Astrocyte (in vitro differentiated cells and primary cell): ENCODE measurements around the gene SHCBP1L. TPM values are rescaled to one million over a fixed set of nuclear protein-coding genes. Genes with fewer than 3 reads are reported as not detected.

Experiments
- DNase-seq: peaks from one replicate; pipeline ENCODE4 v3.0.0-alpha.2; 2010; ENCODE audit warnings: low read depth
- FAIRE-seq: peaks from 2 replicates; lab custom pipeline; 2011; peaks lifted over from hg19 to GRCh38; lab: Jason Lieb, UNC
- H2AFZ ChIP-seq: 2 replicates; pipeline ENCODE4 v1.6.0; 2012; ENCODE audit warnings: low read depth, low read length, inconsistent platforms
- H3K27ac ChIP-seq: 2 replicates; pipeline ENCODE4 v1.5.1; 2011; ENCODE audit warnings: low read depth, low read length, inconsistent platforms
- H3K27me3 ChIP-seq: 2 replicates; pipeline ENCODE4 v1.6.0; 2011; ENCODE audit warnings: low read length, inconsistent platforms; ENCODE audit not compliant: insufficient read depth
- H3K36me3 ChIP-seq: 2 replicates; pipeline ENCODE4 v1.5.1; 2011; ENCODE audit warnings: low read length, inconsistent platforms; ENCODE audit not compliant: insufficient read depth
- H3K4me1 ChIP-seq: 2 replicates; pipeline ENCODE4 v1.5.1; 2011; ENCODE audit warnings: low read length, inconsistent platforms; ENCODE audit not compliant: insufficient read depth
- H3K4me2 ChIP-seq: 2 replicates; pipeline ENCODE4 v1.6.0; 2012; ENCODE audit warnings: low read length, inconsistent platforms
- H3K4me3 ChIP-seq: 2 replicates; pipeline ENCODE4 v1.5.1; 2011; ENCODE audit warnings: low read depth, mild to moderate bottlenecking, low read length, inconsistent platforms; ENCODE audit not compliant: insufficient read depth
- H3K79me2 ChIP-seq: 2 replicates; pipeline ENCODE4 v1.6.0; 2012; ENCODE audit warnings: mild to moderate bottlenecking, low read length, inconsistent platforms; ENCODE audit not compliant: insufficient read depth
- H3K9ac ChIP-seq: 2 replicates; pipeline ENCODE4 v1.6.0; 2012; ENCODE audit warnings: mild to moderate bottlenecking, low read length, inconsistent platforms
- H3K9me3 ChIP-seq: 2 replicates; pipeline ENCODE4 v1.5.1; 2012; ENCODE audit warnings: low read depth, mild to moderate bottlenecking, low read length, inconsistent platforms; ENCODE audit not compliant: insufficient read depth
- H4K20me1 ChIP-seq: 2 replicates; pipeline ENCODE4 v1.6.0; 2012; ENCODE audit warnings: low read length, inconsistent platforms; ENCODE audit not compliant: insufficient read depth
- H3K27ac Mint-ChIP-seq: one replicate; pipeline ENCODE4 v1.8.0; 2021; ENCODE audit warnings: mild to moderate bottlenecking, mixed read lengths; ENCODE audit not compliant: unreplicated experiment
- H3K27me3 Mint-ChIP-seq: one replicate; pipeline ENCODE4 v1.8.0; 2021; ENCODE audit warnings: low read depth, mixed read lengths; ENCODE audit not compliant: unreplicated experiment
- H3K36me3 Mint-ChIP-seq: one replicate; pipeline ENCODE4 v1.8.0; 2021; ENCODE audit warnings: low read depth, mixed read lengths; ENCODE audit not compliant: unreplicated experiment
- H3K4me1 Mint-ChIP-seq: one replicate; pipeline ENCODE4 v1.8.0; 2021; ENCODE audit warnings: low read depth, mixed read lengths; ENCODE audit not compliant: unreplicated experiment
- H3K4me3 Mint-ChIP-seq: one replicate; pipeline ENCODE4 v1.8.0; 2021; ENCODE audit warnings: mild to moderate bottlenecking, moderate library complexity, mixed read lengths; ENCODE audit not compliant: unreplicated experiment
- H3K9me3 Mint-ChIP-seq: one replicate; pipeline ENCODE4 v1.8.0; 2021; ENCODE audit warnings: mild to moderate bottlenecking, mixed read lengths; ENCODE audit not compliant: unreplicated experiment
- EZH2 ChIP-seq: IDR thresholded peaks from 2 replicates; pipeline ENCODE4 v1.6.1; 2012; ENCODE audit warnings: mild to moderate bottlenecking, low read length, inconsistent platforms; ENCODE audit not compliant: insufficient read depth
- total RNA-seq: library from RNA; stranded (reverse); gene quantifications from 2 replicates; pipeline ENCODE4 v1.2.1, GENCODE V29; 2021
- TF ChIP-seq, protein P1 (sequence below): IDR thresholded peaks from 2 replicates; pipeline ENCODE4 v1.5.1; 2011; ENCODE audit warnings: low read depth, mild to moderate bottlenecking, inconsistent platforms, low read length, moderate library complexity; ENCODE audit not compliant: insufficient read depth

Gene SHCBP1L
- total RNA-seq, 1 donor from 2014 or later: not detected

DNA sequence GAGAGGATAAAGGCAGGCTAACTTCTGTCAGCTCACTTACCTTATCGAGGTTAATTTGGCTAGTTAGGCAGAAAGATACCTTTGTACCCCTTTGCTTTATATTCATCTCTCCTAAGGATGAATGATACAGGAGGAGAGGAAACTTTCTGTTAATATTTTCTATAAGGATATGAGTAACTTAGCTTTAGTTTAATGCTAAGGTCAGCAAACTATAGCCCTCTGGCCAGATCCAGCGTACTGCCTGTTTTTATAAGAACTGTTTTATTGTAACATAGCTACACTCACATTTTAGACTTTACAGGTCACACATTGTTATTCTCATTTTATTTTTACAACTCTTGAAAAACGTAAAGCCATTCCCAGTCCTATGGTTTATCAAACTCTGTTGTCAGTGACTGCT is 95.8 kb downstream of the SHCBP1L start:
- Histone ChIP-seq H3K4me3 (no peak overlapping the region), H3K9me3 (no peaks in the 10 kb centered on the region), H3K4me1 (peaks cover 8% of the 10 kb centered on the region), H3K27ac (no peak overlapping the region), H3K4me2 (no peak overlapping the region), H4K20me1 (peaks cover 72% of the 10 kb centered on the region), H3K79me2 (peaks cover 73% of the 10 kb centered on the region), H2AFZ (no peak overlapping the region), H3K9ac (no peak overlapping the region), H3K36me3 (peaks cover 92% of the 10 kb centered on the region), H3K27me3 (no peaks in the 10 kb centered on the region)
- DNase-seq: no peak
- no peaks in the 10 kb centered on the region for H3K27me3 Mint-ChIP-seq
- H3K36me3 Mint-ChIP-seq: peaks cover 28% of the 10 kb centered on the region
- H3K4me3 Mint-ChIP-seq: no peak overlapping the region
- peaks cover 10% of the 10 kb centered on the region for H3K4me1 Mint-ChIP-seq
- no peak overlapping the region for H3K27ac Mint-ChIP-seq
- no peak for FAIRE-seq
- no peaks in the 10 kb centered on the region for H3K9me3 Mint-ChIP-seq
- TF ChIP-seq EZH2: no peak
- TF ChIP-seq, protein P1, sequence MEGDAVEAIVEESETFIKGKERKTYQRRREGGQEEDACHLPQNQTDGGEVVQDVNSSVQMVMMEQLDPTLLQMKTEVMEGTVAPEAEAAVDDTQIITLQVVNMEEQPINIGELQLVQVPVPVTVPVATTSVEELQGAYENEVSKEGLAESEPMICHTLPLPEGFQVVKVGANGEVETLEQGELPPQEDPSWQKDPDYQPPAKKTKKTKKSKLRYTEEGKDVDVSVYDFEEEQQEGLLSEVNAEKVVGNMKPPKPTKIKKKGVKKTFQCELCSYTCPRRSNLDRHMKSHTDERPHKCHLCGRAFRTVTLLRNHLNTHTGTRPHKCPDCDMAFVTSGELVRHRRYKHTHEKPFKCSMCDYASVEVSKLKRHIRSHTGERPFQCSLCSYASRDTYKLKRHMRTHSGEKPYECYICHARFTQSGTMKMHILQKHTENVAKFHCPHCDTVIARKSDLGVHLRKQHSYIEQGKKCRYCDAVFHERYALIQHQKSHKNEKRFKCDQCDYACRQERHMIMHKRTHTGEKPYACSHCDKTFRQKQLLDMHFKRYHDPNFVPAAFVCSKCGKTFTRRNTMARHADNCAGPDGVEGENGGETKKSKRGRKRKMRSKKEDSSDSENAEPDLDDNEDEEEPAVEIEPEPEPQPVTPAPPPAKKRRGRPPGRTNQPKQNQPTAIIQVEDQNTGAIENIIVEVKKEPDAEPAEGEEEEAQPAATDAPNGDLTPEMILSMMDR: no peak

DNA sequence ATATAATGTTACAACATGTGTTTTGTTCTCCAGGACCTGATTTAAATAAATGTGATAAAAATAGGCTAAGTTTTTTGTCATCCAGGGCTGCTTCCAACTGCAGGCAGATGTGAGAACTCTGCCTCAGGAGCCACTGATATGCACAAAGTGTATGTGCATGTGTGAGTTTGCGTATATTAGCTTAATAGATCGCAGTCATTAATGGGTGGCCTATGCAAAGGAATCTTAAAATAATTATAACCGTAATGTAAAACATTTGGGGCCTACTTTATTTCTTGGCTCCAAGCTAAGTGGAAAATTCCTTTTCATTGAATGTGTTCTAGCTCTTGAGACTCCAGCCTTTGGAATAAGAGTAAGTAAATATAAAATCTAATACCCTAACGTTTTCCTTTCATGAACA is 97.1 kb downstream of the SHCBP1L start:
- no peak overlapping the region for H3K4me3 ChIP-seq
- Mint-ChIP-seq H3K27ac (no peak overlapping the region), H3K4me3 (no peak overlapping the region), H3K4me1 (no peaks in the 10 kb centered on the region), H3K36me3 (peaks cover 32% of the 10 kb centered on the region), H3K9me3 (no peaks in the 10 kb centered on the region), H3K27me3 (no peaks in the 10 kb centered on the region)
- H3K4me1 ChIP-seq: no peaks in the 10 kb centered on the region
- FAIRE-seq: no peak
- peaks cover 78% of the 10 kb centered on the region for H3K79me2 ChIP-seq
- no peak for TF ChIP-seq EZH2
- TF ChIP-seq, protein P1: no peak
- H3K4me2 ChIP-seq: no peak overlapping the region
- H3K9ac ChIP-seq: no peak overlapping the region
- no peaks in the 10 kb centered on the region for H3K9me3 ChIP-seq
- no peak overlapping the region for H3K27ac ChIP-seq
- H3K36me3 ChIP-seq: peaks cover 92% of the 10 kb centered on the region
- H3K27me3 ChIP-seq: no peaks in the 10 kb centered on the region
- H2AFZ ChIP-seq: no peak overlapping the region
- peaks cover 74% of the 10 kb centered on the region for H4K20me1 ChIP-seq
- DNase-seq: no peak

DNA sequence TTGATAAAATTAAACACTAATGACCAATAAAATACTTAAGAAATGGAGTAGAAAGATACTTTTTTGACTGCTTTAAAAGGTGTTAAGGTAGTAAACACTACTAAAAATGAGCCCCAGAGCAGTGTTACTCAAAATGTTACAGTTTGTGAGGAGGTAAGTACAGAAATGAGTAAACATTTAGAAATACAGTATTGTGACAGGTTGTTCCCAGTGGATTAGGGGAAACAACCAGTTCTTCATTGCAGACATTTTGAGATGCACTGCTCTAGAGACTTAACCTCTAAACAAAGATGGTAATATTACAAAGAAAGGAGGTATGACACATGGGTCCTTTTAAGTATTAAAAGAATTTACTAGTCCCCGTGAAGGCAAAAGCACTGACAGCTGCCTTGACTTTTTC is 101.1 kb downstream of the SHCBP1L start:
- peaks cover 80% of the 10 kb centered on the region for H3K36me3 ChIP-seq
- no peak overlapping the region for H2AFZ ChIP-seq
- H3K79me2 ChIP-seq: peaks cover 97% of the 10 kb centered on the region
- H3K27me3 ChIP-seq: no peaks in the 10 kb centered on the region
- H3K4me3 Mint-ChIP-seq: no peak overlapping the region
- no peaks in the 10 kb centered on the region for H3K9me3 ChIP-seq
- no peak for TF ChIP-seq EZH2
- TF ChIP-seq, protein P1: no peak
- peaks cover 81% of the 10 kb centered on the region for H4K20me1 ChIP-seq
- peaks cover 20% of the 10 kb centered on the region for H3K36me3 Mint-ChIP-seq
- no peak overlapping the region for H3K27ac Mint-ChIP-seq
- H3K9ac ChIP-seq: no peak overlapping the region
- FAIRE-seq (no peak), DNase-seq (no peak)
- no peaks in the 10 kb centered on the region for H3K27me3 Mint-ChIP-seq
- H3K4me2 ChIP-seq: no peak overlapping the region
- H3K4me3 ChIP-seq: no peak overlapping the region
- no peaks in the 10 kb centered on the region for H3K4me1 ChIP-seq
- H3K9me3 Mint-ChIP-seq: no peaks in the 10 kb centered on the region
- no peaks in the 10 kb centered on the region for H3K4me1 Mint-ChIP-seq
- H3K27ac ChIP-seq: no peak overlapping the region
